Umbilical cord (tissue), 2 donors: ENCODE results near the gene KIAA0513. TPM values are rescaled to one million over a fixed set of nuclear protein-coding genes. Genes with fewer than 3 reads are reported as not detected.
A peak's percentile ranks its signal among the peaks of the same experiment; 100 is the strongest.

Source experiments
- DNase-seq: peaks from one replicate; pipeline ENCODE4 v3.0.0-alpha.2; 2015; ENCODE audit warnings: low spot score
- total RNA-seq: library from RNA; depleted of rRNA; stranded (reverse); fragments of >200 nt; gene quantifications from one replicate; pipeline ENCODE4 v1.2.3, GENCODE V29; 2014; ENCODE audit warnings: low replicate concordance; ENCODE audit not compliant: insufficient read depth

KIAA0513 gene
- total RNA-seq, 1 donor from 2014 or later, result 8.2 TPM

DNA sequence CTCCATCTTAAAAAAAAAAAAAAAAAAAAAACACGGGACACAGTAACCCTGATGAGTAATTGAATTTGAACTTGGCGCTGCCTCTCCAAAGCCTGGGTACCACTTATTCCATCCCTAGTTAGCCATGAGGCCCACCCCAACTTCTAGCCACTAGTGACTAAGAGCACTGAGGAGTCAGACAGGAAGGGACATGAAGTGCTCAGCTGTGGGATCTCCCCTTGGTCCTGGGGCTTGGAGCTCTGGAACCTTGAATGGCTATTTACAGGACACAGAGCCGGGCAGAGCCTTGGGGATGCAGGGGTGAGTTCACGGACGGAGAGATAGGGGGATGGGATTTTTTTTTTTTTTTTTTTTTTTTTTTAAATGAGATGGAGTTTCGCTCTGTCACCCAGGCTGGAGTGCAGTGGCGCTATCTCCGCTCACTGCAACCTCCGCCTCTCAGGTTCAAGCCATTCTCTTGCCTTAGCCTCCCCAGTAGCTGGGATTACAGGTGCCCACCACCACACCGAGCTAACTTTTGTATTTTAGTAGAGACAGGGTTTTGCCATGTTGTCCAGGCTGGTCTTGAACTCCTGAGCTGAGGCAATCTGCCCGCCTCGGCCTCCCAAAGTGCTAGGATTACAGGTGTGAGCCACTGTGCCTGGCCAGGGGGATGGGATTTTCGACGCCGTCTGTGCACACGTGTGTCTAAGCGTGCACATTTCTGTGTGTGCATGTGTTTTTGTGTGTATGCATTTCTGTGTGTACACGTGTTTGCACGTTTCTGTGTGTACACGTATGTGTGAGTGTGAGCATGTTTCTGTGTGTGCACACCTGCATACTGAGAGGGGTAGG, 105.1 kb downstream of the KIAA0513 start:
- DNase-seq, result no peak

DNA sequence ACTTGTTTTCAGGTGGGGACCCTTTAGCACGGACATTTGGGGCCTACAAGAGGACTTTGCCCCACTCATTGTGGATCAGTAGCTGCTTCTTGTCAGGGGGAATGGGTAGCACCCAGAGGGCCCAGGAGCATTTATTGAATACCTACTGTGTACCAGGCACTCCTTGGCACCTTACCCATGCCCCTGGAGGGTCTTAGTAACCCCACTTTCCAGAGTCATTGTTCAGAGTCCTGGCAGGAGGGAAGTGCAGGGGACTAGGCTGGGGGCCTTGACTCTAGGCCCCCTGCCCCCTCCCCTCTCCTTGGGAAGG, 105.7 kb downstream of the KIAA0513 start:
- no peak for DNase-seq

GRCh38 chr16:85134076-85134788, 106.6 kb downstream of the KIAA0513 start:
- no peak for DNase-seq

DNA sequence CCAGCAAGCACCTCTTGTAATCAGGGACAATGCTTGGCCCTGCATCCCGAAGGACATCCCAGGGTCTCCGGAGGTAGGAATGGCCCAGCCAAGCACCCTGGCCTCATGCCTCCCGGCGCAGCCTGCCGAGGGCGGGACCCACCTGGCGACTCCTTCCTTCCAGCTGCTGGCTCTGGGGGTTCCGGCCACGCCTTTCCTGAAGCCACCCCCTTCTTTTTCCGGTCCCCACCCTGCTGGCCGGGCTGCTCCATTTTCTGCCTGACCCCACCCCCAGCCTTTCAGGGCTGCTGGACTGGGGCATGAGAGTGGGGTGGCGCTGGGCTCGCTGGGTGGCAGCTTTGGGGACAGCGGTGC, 107.2 kb downstream of the KIAA0513 start:
- DNase-seq, result no peak

DNA sequence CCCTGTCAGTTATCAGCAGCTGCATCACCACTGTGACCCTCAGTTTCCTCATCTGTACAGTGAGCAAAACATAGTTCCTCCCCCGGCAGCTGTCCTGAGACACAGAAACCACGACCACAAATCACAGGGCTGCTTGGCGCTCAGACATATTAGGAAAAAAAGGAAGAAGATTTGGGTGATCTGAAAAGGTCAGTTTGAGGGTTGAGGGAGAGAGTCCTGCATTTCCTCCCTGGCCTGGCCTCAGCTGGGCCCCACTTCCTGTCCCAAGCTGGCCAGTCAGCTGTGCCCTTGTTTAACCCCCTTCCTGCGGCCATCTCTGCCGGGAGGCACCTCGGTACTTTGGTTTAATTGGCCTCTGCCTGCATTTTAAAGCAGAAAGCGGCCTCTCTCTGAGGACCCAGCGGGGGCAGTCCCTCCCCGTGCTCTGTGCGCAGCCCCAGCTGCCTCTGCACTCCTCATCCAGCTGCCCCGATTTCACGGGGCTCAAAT, 108.7 kb downstream of the KIAA0513 start:
- DNase-seq, result no peak

DNA sequence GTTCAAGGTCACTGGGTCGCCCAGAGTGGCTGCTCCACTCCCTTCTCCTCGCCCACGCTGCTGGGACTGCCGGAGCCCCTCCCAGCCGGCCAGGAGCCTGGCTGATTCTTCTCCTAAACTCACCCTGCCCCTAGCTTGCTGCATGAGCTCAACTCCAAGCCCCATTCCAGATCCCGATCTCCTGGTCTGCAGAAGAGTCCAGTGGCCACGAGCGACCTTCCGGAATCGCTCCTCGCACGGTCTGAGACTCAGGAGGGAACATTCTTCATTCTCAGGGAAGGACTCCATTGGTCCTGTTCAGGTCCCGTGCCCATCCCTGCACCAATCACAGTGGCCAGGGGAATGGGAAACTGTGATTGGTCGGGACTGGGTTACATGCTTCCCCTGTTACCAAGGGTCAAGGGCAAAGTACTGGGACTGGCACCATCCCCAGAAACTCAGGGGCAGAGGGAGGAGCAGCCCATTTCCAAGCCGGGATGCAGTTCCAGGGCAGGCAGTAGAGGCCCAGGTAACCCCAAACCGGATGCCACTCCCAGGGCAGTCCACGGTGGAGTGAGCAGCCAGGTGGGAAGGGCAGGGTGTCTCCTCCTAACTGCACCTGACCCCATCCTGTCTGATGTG, 109.2 kb downstream of the KIAA0513 start:
- peak; percentile 52 for DNase-seq

DNA sequence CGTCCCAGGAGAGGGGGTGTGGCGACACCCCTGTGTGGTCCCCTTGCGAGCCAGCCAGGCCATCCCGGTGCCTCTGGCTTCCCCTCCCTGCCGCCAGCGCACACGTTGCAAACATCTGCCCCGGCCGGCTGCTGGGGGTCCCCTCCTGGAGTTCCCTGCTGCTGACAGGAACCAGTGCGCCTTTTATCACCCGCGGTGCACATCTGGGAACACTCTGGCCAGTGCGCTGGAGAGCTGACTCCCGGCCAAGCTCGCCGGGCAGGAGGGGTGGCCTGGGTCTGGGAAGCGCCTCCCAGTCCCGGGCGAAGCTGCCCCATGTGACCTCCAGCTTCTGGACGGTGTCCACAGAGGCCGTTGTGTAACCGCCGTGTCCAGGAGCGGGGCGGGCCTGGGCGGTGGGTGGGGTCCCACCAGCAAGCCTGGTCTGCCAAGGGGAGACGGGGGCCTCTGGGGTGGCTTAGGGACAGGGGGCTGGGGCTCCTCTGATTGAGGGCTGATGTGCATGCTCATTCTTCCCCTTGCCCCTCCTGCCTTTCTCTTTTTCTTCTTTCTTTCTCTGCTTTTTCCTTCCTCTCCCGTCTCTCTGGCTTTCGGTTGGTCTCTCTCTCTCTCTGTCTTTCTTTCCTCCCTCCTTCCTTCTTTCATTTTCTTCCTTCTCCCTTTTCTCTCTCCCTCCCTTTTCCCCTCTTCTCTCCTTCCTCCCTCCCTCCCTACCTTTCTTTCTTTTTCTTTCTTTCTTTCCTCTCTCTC, 109.9 kb downstream of the KIAA0513 start:
- peak; percentile 98 for DNase-seq

DNA sequence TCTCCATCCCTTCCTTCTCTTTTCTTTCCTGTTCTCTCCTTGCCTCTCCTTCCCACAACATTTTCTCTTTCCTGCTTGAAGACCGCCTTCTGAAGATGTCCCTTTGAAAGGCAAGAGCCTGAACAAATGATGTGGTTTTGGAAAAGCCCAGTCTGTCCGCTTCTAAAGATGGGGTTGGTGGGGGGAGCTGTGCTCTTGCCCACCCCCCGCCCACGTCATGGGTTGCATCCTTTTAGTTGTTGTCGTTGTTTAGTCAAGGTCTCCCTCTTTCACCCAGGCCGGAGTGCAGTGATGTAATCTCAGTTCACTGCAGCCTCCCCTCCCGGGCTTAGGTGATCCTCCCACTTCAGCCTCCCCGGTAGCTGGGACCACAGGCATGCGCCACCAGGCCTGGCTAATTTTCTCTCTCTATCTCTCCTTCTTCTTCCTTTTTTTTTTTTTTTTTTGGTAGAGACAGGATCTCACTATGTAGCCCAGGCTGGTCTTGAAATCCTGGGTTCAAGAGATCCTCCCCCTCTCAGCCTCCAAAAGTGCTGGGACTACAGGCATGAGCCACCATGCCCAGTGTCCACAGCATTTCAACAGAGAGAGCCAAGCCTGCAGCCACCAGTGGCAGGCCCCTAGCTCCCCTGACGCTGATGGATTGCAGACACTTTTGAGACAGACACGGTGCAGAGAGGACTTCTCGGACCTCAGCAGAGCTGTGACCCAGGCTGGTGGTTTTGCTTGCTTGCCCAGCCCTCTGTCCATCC, 110.7 kb downstream of the KIAA0513 start:
- DNase-seq, result no peak

DNA sequence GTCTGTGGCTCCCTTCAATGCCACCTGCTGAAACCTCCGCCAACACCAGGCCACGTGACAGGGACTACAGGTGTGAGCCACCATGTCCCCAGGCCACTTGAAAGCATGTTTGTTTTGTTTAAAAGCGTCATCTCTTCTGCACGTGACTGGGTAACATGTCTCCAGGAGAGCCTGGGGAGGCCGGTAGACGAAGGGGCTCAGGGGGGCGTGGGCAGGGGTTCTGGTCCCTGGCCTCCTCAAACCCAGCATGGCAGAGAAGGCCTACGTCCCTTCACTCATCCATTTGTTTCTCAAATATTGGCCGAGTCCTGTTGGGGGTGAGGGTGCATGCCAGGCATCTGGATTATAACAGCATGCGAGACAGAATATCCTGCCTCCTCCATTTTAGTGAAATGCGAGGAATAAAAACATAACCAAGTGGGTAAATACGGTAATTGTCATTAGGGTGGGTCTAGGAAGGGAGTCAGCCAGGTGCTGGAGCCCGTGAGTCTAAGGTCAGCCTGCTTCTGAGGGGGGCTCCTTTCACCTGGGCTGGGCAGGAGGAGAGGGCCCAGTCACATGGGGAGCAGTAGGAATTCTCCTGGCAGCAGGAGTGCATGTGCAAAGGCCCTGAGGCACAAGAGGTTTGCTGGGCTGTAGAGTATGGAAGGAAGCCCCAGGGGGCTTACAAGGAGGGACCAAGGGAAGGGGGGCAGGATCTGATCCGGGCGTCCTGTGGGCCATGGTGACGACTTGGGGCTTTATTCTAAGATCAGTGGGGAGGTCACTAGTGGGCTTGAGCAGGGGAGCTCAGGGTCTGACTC, 111.4 kb downstream of the KIAA0513 start:
- DNase-seq, result no peak

DNA sequence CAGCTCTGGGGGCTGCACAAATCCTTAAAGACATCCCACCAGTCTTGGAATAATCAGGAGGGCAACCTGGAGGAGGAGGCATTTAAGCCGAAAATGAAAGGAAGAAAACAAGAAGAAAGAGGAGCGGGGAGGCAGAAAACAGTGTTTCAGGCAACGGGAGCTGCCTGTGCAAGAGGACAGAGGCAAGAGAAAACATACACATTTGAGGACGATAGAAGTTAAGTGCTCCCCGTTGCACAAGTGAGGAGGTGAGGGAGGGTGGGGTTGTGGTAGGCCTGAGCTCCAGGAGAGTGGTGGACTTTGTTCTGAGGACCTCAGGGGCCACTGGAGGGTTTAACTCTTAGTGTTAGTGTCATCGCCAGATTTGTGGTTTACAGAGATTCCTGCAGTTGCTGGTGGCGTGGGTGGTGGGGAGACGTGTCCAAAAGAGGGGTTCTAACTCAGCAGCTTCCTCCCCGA, 112.3 kb downstream of the KIAA0513 start:
- DNase-seq, result no peak

GRCh38 chr16:85140455-85141012, 112.9 kb downstream of the KIAA0513 start:
- DNase-seq, result no peak

DNA sequence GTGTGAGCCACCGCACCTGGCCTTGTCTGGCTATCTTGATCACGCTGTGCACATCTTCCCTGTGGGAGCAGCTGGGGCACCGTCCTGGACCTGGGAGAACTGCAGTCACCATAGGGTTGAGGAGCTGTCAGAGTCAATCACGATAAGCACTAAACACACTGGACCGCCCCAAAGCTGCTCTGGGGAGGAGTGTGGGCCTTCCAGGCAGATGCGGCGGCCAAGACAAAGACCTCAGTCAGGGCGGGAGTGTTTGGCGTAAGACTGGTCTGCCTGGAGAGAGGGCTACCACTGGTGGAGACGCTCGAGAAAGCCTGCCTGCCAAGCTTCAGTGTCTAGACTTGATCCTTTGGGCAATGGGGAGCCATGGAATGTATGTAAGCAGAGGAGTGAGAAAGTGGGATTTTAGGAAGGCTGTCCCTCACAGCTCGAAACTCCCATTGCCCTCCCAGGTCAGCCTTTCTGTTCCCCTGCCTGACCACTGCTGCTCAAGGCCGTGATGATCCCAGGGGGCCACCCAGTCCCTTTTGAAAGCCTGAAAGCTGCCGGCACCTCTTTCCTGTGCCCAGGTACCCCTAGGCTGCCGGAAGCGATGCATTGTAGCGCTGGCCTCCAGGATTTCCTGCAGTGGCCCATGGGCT, 114.0 kb downstream of the KIAA0513 start:
- peak; percentile 59 for DNase-seq

- no peak for DNase-seq
Measured at GRCh38 chr16:85142129-85142513, 114.5 kb downstream of the KIAA0513 start.

GRCh38 chr16:85142771-85143211, 115.2 kb downstream of the KIAA0513 start:
- DNase-seq, result no peak

Other genes with a start within 250 kb of the KIAA0513 start
- 1,006 TPM for gene CRISPLD2, start 207.8 kb upstream of the KIAA0513 start, total RNA-seq
- 33.9 TPM for gene ZDHHC7, start 16.3 kb upstream of the KIAA0513 start, total RNA-seq
- gene CIBAR2, start 84.7 kb downstream of the KIAA0513 start, total RNA-seq, result not detected